ENCODE results near the gene KRT7.

DNA sequence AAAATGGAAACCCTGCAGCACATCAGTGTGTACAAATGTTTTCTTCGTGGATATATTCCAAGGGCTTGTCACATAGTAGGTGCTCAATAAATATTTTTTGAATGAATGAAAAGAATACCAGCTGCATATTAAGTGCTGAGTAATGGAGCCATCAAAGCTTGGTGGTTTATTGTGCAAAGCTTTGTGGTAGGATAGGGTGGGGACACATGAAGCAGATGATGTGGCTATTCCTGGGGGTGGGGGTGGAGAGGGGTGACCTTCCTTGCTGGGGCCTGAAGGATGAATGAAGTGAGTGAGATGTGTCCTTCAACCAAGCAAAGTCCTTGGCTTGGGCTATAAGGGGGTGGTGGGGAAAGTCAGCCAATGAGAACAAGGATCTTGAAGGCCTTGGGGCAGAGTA is 62.6 kb downstream of the KRT7 start:
- no peak for TF ChIP-seq POLR2AphosphoS5 (IDR thresholded peaks at IDR 0.05; ENCODE audit: borderline replicate concordance, low read depth, low read length)
- no peak for TF ChIP-seq EZH2 (IDR thresholded peaks at IDR 0.05)
